Stomach (tissue), 4 donors: Measurements from ENCODE around the gene B2M.

Source experiments
- EP300 ChIP-seq: sonication (generic); formaldehyde crosslinking; IDR thresholded peaks from one replicate; pipeline ENCODE4 v1.6.1; 2017; ENCODE audit warnings: antibody characterized with exemption
- POLR2A ChIP-seq, 4 donors: fragments of 450-650 bp; IDR thresholded peaks; one replicate each; pipeline ENCODE4 v1.6.1; 2016; ENCODE audit warnings: antibody characterized with exemption in 4 of 4, control low read depth in 2 of 4, mild to moderate bottlenecking in 1 of 4, moderate library complexity in 1 of 4
- TF ChIP-seq, protein P1 (sequence below), 7 experiments: fragments of 450-650 bp in 4 of 7; fragments of 200-600 bp in 3 of 7; sonication (generic) in 3 of 7; IDR thresholded peaks; one replicate each; pipeline ENCODE4 v1.5.1; 2016 to 2019; ENCODE audit warnings: antibody characterized with exemption in 7 of 7, control low read depth in 2 of 7, mild to moderate bottlenecking in 1 of 7

DNA sequence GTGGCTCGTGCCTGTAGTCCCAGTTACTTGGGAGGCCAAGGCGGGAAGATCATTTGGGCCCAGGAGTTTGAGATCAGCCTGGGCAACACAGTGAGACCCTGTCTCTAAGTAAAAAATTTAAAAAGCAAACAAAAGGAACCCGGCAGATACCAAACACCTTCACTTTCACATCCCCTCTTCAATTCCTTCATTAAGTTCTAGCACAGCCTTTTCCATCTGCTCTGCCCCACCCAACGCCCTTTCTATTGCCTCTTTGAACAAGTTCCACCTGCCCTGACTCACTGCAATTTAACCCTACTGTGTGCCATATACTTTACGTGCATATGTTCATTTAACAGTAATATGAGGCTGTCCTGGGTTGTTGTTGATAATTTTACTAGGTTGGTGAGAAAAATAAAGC is 35.4 kb upstream of the B2M start:
- TF ChIP-seq, protein P1, sequence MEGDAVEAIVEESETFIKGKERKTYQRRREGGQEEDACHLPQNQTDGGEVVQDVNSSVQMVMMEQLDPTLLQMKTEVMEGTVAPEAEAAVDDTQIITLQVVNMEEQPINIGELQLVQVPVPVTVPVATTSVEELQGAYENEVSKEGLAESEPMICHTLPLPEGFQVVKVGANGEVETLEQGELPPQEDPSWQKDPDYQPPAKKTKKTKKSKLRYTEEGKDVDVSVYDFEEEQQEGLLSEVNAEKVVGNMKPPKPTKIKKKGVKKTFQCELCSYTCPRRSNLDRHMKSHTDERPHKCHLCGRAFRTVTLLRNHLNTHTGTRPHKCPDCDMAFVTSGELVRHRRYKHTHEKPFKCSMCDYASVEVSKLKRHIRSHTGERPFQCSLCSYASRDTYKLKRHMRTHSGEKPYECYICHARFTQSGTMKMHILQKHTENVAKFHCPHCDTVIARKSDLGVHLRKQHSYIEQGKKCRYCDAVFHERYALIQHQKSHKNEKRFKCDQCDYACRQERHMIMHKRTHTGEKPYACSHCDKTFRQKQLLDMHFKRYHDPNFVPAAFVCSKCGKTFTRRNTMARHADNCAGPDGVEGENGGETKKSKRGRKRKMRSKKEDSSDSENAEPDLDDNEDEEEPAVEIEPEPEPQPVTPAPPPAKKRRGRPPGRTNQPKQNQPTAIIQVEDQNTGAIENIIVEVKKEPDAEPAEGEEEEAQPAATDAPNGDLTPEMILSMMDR (IDR thresholded peaks at IDR 0.05) = no peak
- TF ChIP-seq EP300 = no peak
- no peak for TF ChIP-seq POLR2A (IDR thresholded peaks at IDR 0.05)
